BLaER1 (cell line): ENCODE data around the gene COL4A3.
"Not testable (repeated sequence)": the region's sequence is repeated elsewhere in the genome, so short reads cannot be mapped to it uniquely, and the experiment has no call there.

Experiments used
- H3K27ac ChIP-seq: shearing (Covaris generic); formaldehyde crosslinking; 2 replicates; pipeline ENCODE4 v1.8.1; 2022
- H3K27me3 ChIP-seq: shearing (Covaris generic); formaldehyde crosslinking; 2 replicates; pipeline ENCODE4 v1.8.1; 2022
- H3K36me3 ChIP-seq: shearing (Covaris generic); formaldehyde crosslinking; 2 replicates; pipeline ENCODE4 v1.8.1; 2022
- H3K4me1 ChIP-seq: shearing (Covaris generic); formaldehyde crosslinking; 2 replicates; pipeline ENCODE4 v1.8.1; 2022
- H3K4me2 ChIP-seq: shearing (Covaris generic); formaldehyde crosslinking; 2 replicates; pipeline ENCODE4 v1.8.1; 2022
- H3K4me3 ChIP-seq: shearing (Covaris generic); formaldehyde crosslinking; 2 replicates; pipeline ENCODE4 v1.8.1; 2022
- H3K9ac ChIP-seq: shearing (Covaris generic); formaldehyde crosslinking; 2 replicates; pipeline ENCODE4 v1.8.1; 2022
- H3K9me3 ChIP-seq: shearing (Covaris generic); formaldehyde crosslinking; 2 replicates; pipeline ENCODE4 v1.8.1; 2022
- H4K20me1 ChIP-seq: shearing (Covaris generic); formaldehyde crosslinking; 2 replicates; pipeline ENCODE4 v1.8.1; 2022
- Cebpa-rat ChIP-seq: shearing (Covaris generic); IDR thresholded peaks from 2 replicates; pipeline ENCODE4 v1.8.1; 2022

Gene COL4A3

DNA sequence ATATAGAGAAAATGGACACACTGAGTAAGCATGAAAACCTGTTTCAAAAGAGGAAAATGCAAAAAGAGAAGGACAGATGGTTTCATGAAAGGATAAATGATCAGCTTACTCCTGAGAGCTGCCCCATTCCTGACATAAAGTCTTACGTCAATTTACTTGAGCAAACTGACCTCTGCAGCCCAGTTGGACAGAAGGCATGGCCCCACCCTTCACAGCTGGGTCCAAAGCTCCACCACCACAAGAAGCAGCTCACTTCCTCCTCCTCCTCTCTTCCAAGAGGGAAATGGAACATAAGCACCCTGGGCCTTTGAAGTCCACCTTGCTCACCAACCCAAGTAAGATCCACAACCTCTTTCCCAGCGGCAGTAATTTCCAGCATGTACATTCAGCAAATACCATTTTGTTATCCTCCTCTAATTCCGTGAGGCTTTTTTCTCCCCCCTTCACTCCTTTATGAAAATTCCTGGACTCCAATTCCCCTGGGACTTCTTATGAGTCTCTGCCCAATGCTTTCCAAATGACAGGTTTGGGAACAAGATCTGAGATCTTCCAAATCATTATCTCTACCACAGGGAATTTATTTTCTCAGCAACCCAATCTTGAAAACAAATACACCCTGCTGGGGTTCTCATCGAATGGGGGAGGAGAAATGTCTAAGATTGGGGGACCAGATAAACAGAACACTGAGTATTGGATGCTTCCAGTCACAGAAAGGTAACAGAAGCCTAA, 10.5 kb upstream of the COL4A3 start:
- H3K27ac ChIP-seq = no peak overlapping the region
- H3K27me3 ChIP-seq = no peaks in the 10 kb centered on the region
- H3K9me3 ChIP-seq = no peaks in the 10 kb centered on the region
- H3K9ac ChIP-seq = no peak overlapping the region
- H3K4me3 ChIP-seq = no peak overlapping the region
- no peaks in the 10 kb centered on the region for H3K4me1 ChIP-seq
- no peak overlapping the region for H3K4me2 ChIP-seq
- no peaks in the 10 kb centered on the region for H4K20me1 ChIP-seq
- H3K36me3 ChIP-seq = no peaks in the 10 kb centered on the region
- no peak for TF ChIP-seq Cebpa-rat

DNA sequence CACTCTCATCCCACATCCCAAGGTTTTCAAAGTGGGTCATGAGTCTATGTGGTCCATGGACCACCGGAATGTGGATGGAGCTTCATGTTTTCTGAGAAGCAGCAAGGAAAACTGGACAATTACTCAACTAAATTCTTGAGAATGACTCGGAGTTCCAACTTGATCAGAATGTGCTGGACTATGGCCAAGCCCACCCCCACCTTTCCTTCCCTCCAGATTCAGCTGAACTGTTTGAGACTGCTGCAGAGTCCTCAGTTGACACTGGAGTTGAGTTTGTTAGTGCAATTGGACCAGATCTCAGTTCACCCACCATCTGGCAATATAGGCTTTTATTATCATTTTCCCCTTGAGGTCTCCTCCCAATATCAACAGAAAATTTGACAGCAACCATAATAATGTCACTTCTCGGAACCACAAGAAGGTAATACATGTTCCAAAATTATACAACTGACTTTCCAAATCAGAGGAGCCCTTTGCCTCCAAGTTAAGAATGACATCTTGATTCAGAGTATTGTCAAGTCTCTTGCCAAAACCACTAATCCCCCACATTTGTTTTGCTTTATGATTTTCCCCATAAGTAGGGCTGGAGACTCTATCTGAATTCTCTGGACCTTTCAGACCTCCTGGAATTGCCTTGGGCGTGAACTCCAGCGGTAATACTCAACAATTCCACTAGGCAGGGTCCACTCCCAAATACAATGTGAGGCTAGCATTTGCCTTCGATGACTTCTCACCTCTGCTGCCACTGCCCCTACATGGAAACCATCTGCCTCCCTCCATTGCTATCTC, 9.2 kb upstream of the COL4A3 start:
- H3K9me3 ChIP-seq = no peaks in the 10 kb centered on the region
- H3K4me1 ChIP-seq = no peaks in the 10 kb centered on the region
- TF ChIP-seq Cebpa-rat = no peak
- H4K20me1 ChIP-seq = no peaks in the 10 kb centered on the region
- H3K27me3 ChIP-seq = no peaks in the 10 kb centered on the region
- H3K36me3 ChIP-seq = no peaks in the 10 kb centered on the region
- no peak overlapping the region for H3K4me3 ChIP-seq
- no peak overlapping the region for H3K27ac ChIP-seq
- no peak overlapping the region for H3K9ac ChIP-seq
- H3K4me2 ChIP-seq = no peak overlapping the region

DNA sequence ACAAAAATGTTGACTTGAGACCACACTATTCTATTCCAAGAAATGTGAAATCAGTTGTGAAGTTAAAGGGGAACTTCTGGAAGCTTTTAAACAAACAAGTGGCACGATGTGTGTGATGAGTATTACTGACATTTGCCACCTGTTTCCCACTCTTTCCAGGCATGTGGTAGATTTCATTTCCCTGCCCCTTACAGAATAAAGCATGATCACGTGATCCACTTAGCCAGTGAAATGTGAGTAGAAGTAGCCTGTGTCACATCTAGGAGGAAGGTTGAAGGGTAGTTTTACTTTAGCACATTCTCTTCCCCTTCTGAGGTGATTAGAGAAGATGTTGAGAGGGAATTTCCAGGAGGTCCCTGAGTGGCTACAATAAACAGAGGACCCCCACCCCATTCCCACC, 4.3 kb upstream of the COL4A3 start:
- no peak overlapping the region for H3K4me3 ChIP-seq
- TF ChIP-seq Cebpa-rat = no peak
- H3K4me1 ChIP-seq = peaks cover 7% of the 10 kb centered on the region
- H4K20me1 ChIP-seq = no peaks in the 10 kb centered on the region
- H3K9ac ChIP-seq = no peak overlapping the region
- H3K9me3 ChIP-seq = peaks cover 12% of the 10 kb centered on the region
- no peak overlapping the region for H3K4me2 ChIP-seq
- peaks cover 26% of the 10 kb centered on the region for H3K27me3 ChIP-seq
- no peak overlapping the region for H3K27ac ChIP-seq
- H3K36me3 ChIP-seq = no peaks in the 10 kb centered on the region

DNA sequence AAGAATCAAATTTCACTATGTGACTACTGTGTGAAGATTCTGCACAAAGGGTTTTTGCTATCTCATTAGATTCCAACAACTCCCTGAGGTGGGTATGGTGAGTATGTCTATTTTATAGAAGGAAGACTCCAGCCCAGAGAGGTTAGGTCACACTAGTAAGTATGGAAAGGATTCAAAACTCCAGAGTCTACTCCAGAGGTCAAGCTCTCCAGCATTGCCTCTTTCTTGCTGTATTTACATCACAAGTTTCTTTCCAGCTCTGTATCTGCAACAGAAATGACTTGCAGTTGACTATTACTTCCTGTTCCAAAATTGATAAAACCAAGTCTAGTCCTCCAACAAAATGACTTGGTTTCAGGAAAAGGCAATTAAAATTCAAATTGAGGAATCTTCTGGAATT, 2.5 kb upstream of the COL4A3 start:
- no peaks in the 10 kb centered on the region for H3K36me3 ChIP-seq
- H3K9me3 ChIP-seq = peaks cover 12% of the 10 kb centered on the region
- H4K20me1 ChIP-seq = no peaks in the 10 kb centered on the region
- no peak overlapping the region for H3K9ac ChIP-seq
- no peak overlapping the region for H3K4me3 ChIP-seq
- no peak for TF ChIP-seq Cebpa-rat
- peaks cover 26% of the 10 kb centered on the region for H3K27me3 ChIP-seq
- H3K4me1 ChIP-seq = peaks cover 8% of the 10 kb centered on the region
- H3K27ac ChIP-seq = no peak overlapping the region
- no peak overlapping the region for H3K4me2 ChIP-seq

DNA sequence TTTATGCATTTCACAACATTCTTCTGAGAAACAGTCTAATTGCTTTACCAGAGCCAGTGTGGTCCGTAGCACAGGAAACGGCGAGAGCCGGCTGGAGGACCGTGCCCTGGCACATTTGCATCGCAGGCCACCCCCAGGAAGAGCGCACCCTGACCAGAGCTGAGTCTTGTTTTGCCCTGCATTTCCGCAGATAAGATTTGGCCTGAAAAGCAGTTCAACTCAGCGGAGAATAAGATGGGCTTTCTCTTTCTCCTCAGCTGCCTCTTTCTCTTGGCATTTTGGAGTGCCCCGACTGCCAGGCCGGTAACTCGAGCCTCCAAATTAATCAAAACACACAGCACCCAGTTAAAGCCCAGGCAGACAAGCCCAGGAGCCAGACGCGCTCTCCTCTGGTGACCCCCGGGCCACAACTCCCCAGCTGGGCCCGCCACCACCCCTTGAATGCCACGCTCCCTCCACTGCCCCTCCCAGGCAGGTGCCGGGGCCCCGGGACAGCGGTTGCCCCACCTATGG, 883 bp upstream of the COL4A3 start:
- no peak overlapping the region for H3K9ac ChIP-seq
- no peak overlapping the region for H3K27ac ChIP-seq
- peak overlapping the region; percentile 64 for H3K4me3 ChIP-seq
- no peaks in the 10 kb centered on the region for H4K20me1 ChIP-seq
- peaks cover 12% of the 10 kb centered on the region for H3K9me3 ChIP-seq
- H3K4me1 ChIP-seq = peaks cover 8% of the 10 kb centered on the region
- H3K36me3 ChIP-seq = no peaks in the 10 kb centered on the region
- H3K4me2 ChIP-seq = peak overlapping the region; percentile 90
- peaks cover 26% of the 10 kb centered on the region for H3K27me3 ChIP-seq
- TF ChIP-seq Cebpa-rat = no peak

DNA sequence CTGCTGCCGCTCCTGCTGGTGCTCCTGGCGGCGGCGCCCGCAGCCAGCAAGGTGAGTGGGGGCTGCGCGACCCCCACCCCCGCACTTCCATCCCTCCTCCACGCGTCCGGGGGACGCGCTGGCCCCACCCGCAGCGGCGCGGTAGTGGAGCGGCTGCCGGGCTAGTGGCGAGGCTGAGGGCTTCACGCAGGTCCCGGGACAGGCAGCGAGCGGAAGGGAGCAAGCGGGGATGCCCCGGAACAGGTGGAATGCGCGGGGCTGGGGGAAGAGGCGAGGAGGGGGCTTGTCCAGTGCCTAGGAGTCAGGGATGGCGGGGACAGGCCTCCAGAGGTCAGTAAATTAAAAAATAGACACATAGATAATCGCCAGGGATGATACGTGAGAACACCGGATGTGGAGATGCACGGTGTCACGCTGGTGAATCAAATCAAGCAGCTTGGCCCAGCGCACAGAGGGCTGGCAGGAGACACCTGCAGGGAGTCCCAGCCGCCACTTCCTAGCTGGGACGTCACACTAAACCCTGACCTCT, 403 bp downstream of the COL4A3 start:
- peaks cover 26% of the 10 kb centered on the region for H3K27me3 ChIP-seq
- no peak overlapping the region for H3K27ac ChIP-seq
- H3K4me3 ChIP-seq = peak overlapping the region; percentile 64

DNA sequence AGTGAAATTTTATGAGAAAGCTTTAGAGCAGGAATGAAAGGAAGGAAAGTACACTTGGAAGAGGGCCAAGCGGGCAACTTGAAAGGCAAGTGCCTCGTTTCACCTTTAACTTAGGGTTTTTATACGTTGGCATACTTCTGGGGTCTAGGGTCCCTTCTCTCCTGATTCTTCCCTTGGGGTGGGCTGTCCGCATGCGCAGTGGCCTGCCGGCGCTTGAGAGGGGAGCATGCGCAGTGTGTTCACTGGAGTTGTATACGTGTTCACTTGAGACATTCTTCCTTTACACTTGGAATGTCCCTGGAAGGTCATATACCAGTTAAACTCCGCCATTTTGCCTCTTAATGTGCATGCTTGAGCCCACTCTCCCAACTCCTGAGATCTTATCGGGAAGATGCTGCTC, 7.4 kb downstream of the COL4A3 start:
- not testable (repeated sequence) for H3K27me3 ChIP-seq, H4K20me1 ChIP-seq, H3K9ac ChIP-seq, H3K4me2 ChIP-seq, H3K27ac ChIP-seq, H3K4me3 ChIP-seq, H3K9me3 ChIP-seq, H3K36me3 ChIP-seq, H3K4me1 ChIP-seq

More for the DNA sequence above, 403 bp downstream of the COL4A3 start:
- Histone ChIP-seq H3K9ac (no peak overlapping the region), H3K4me1 (peaks cover 8% of the 10 kb centered on the region), H3K9me3 (peaks cover 12% of the 10 kb centered on the region), H4K20me1 (no peaks in the 10 kb centered on the region), H3K4me2 (peak overlapping the region; percentile 90), H3K36me3 (no peaks in the 10 kb centered on the region)
- no peak for TF ChIP-seq Cebpa-rat

DNA sequence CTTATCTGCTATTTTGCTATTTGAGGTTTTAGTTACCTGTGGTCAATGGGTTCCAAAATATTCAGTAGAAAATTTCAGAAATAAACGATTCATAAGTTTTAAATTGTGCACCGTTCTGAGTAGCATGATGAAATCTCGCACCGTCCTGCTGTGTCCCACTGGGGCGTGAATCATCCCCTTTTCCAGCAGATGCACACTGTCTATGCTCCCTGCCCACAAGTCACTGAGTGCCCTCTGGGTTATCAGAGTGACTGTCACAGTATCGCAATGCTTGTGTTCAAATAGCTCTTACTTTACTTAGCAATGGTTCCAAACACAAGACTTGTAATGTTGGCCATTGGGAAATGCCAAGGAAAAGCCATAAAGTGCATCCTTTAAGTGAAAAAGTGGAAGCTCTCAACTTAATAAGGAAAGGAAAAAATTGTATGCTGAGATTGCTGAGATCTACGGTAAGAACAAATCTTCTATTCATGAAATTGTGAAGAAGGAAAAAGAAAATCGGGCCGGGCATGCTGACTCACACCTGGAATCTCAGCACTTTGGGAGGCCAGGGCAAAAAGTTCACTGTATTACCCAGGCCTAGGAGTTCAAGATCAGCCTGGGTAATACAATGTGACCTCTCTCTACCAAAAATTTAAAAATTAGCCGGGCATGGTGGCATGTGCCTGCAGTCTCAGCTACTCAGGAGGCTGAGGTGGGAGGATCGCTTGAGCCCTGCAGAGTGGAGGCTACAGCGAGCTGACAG, 13.3 kb downstream of the COL4A3 start:
- H4K20me1 ChIP-seq = no peaks in the 10 kb centered on the region
- no peak for TF ChIP-seq Cebpa-rat

DNA sequence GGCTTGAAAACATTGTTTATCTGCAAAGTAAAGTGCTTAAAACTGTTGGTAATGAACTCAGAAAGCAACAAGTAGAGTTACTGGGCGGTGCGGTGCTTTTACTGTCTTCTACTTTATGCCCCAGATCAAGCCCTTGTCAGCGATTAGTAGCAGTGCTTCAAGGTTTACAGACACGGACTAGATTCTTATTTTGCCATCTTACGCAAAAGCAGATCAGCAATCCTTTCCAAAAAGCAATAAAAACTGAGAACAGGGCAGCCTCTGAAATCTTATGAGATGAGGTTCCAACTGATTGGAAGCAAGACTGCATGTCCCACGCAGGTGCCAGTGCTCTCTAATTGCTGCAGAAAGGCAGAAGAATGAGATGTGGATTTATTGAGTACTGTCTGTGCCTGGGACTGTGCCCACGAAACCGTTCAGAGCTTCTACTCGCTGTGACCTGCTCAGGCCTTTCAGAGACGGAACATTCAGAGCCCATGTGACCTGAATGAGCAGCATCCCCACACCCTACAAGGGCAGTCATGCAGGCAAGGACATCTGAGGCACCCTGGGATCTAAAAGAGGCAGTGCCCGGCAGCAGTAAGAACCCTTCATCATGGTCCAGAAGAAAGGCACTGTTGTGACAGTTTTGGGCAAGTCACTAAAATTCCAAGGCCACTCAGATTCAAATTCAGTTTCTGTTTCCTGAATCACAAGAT, 15.7 kb downstream of the COL4A3 start:
- no peak overlapping the region for H3K9ac ChIP-seq
- no peak overlapping the region for H3K4me2 ChIP-seq
- H3K27me3 ChIP-seq = no peaks in the 10 kb centered on the region
- no peak overlapping the region for H3K27ac ChIP-seq
- no peaks in the 10 kb centered on the region for H3K36me3 ChIP-seq
- H3K4me1 ChIP-seq = no peaks in the 10 kb centered on the region
- no peak overlapping the region for H3K4me3 ChIP-seq
- no peaks in the 10 kb centered on the region for H3K9me3 ChIP-seq
- no peak for TF ChIP-seq Cebpa-rat
- H4K20me1 ChIP-seq = no peaks in the 10 kb centered on the region

More for the DNA sequence above, 13.3 kb downstream of the COL4A3 start:
- Histone ChIP-seq H3K4me1 (no peaks in the 10 kb centered on the region), H3K9ac (no peak overlapping the region), H3K9me3 (no peaks in the 10 kb centered on the region), H3K27ac (no peak overlapping the region), H3K27me3 (no peaks in the 10 kb centered on the region), H3K4me3 (no peak overlapping the region), H3K4me2 (no peak overlapping the region), H3K36me3 (no peaks in the 10 kb centered on the region)
